Fibroblast of skin of left quadriceps (primary cell): ENCODE measurements around the gene TEKT2.
A peak's percentile ranks its signal among the peaks of the same experiment; 100 is the strongest.

ENCODE experiments used
- DNase-seq, 2 experiments: peaks; one replicate each; pipeline ENCODE4 v3.0.0-alpha.2; 2013; ENCODE audit warnings: low read depth in 2 of 2

Gene TEKT2

DNA sequence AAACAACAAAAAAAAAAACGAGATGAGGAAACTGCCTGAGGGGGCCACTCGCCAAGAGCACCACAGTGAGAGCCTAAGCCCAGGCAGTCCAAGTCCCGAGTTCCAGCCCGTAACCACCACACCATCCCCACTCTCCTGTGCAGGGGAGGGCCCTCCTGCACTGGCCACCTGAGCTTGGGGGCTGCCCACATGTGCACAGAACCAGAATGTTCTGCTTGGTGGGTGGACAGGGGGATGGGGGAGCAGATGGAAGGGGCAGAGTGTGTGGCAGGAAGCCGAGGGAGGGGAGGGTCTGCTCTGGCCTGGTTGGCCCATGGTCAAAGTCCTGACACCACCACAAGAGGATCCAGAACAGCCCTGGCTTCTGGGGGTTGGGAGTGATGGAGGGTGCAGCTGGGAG lies 22.4 kb downstream of the TEKT2 start:
- DNase-seq = no peak

GRCh38 chr1:36107394-36107793 lies 23.5 kb downstream of the TEKT2 start:
- no peak for DNase-seq

DNA sequence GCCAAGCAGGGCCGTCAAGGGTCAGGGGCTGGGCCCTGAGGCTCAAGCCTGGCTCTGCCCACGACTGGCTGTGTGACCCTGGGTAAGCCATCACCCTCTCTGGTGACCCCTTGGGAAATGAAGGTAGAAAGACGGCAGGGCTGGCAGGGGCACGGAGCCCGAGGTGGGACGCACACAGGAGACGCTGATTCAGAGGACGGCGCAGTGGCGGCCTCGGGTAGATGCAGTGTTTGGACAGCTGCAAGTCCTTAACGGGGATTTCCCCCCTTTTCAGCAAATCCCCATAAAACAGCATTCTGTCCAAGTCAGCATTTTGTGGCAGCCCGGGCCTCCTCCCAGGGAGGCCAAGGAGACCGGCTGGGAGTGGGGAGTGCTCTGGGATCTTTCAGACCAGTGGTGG lies 24.4 kb downstream of the TEKT2 start:
- DNase-seq = peak; percentile 42 to 53

DNA sequence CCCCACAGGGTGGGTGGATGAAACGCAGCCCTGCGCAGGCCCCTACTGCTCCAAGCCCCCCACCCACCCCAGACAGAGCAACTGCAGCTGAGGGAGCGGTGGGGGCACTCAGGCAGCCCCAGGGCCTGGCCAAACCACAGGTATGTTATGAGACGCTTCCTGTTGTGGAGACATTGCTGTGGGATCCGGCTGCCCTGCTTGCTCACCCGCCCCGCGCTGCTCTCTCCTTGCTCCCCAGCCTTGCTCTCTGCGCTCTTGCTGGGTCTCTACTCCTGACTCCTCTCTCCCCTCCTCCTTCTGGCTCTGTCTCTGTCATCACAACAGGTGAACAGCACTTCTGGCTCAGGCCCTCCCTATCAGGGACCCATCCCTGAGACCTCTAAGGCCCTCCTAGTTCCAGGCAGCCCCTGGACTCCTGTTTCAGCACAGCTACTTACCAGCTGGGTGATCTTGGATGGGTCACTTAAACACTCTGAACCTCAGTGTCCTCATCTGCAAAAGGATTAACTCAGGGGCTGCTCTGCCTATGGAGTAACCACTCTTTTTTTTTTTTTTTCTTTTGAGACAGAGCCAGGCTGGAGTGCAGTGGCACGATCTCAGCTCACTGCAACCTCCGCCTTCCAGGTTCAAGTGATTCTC lies 25.3 kb downstream of the TEKT2 start:
- DNase-seq = peak; percentile 44 to 59

DNA sequence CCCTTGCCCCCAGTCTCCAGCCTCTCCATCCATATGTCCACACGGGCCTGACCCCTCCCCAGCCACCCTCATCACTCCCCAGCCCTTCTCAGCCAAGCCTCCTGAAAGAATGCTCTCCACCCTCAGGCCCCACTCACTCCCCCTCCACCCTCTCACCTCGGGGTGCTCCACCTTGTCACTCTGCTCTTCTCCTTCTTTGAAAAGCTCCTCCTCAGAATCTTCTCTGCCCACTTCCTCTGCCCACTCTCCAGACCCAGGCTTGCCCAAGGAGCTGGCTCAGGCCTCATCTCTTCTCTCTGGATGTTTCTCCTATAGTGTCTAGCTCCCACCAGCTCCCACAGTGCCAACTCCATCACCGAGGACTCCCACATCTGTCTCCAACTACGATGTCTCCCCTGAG lies 27.3 kb downstream of the TEKT2 start:
- no peak for DNase-seq

- DNase-seq = no peak
Measured at GRCh38 chr1:36112823-36113222, 28.9 kb downstream of the TEKT2 start.

DNA sequence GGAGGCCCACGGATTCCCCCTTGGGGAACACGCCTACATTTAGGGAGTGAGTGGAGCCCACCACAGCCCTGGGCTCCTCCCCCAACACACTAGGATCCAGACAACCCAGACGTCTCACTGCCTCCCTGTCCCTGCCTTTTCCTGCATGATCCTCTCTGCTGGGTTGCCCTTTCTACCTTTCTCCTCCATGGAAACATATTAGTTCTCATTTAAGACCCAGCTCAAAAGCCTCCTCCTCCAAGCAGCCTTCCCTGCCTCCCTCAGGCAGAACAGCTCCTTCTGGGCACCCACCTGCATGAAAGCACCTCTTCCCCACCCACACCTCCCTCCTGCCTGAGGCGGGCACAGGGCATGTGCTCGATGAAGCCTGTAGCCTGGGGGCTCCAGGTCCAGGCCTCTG lies 30.5 kb downstream of the TEKT2 start:
- DNase-seq = no peak

DNA sequence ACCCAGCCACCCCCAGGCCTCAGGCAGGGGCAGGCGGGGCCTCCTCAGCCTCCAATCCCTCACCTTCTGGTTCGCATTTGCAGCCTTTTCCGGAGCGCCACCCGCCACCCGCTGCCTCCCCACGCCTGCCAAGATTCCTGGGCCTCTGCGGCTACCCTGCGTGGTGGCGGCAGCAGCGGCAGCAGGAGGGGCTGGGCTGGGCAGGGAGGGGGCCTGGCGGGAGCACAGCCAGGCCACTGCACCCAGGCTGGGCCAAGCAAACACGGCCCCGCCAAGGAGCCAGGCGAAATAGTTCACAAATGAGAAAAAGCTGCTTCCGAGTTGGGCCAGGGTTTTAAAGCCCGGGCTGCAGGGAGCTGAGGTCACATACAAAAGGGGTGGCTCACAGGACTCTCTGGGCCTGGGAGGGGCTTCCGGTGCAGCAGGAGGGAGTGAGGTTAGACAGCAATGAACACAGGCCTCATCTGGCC lies 31.3 kb downstream of the TEKT2 start:
- DNase-seq = peak; percentile 42 to 51

DNA sequence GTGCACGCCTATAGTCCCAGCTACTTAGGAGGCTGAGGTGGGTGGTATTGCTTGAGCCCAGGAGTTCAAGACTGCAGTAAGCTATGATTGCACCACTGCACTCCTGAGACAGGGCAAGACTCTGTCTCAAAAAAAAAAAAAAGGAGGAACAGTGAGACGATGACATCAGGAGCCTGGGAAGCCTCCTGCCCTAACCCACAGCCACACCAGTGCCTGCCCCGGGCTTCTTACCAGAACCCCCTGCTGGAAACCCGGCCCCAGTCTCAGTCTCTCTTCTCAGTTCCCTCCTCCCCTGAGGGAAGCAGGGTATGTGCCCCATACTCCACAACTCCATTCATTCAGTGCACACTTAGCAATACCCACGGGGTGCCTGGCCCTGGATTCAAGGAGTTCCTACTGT lies 32.0 kb downstream of the TEKT2 start:
- no peak for DNase-seq

DNA sequence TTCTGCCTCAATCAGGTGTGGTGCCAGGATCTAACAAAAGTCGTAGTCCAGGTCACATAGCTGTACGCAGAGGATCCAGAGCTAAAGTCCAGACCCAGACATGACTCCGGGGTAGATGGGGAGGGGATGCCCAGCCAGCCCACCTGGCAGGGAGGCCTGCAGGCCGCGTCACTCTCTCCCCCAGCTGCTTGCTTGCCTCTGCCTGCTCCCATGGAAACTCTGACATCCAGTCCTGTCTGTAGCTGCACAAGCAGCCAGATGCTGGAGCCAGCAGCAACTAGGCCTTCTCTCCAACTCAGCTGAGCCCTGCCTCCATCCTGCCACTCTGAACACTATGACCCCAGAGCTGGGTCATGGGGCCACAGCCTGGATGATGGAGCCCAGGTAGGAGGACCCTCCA lies 33.0 kb downstream of the TEKT2 start:
- no peak for DNase-seq

DNA sequence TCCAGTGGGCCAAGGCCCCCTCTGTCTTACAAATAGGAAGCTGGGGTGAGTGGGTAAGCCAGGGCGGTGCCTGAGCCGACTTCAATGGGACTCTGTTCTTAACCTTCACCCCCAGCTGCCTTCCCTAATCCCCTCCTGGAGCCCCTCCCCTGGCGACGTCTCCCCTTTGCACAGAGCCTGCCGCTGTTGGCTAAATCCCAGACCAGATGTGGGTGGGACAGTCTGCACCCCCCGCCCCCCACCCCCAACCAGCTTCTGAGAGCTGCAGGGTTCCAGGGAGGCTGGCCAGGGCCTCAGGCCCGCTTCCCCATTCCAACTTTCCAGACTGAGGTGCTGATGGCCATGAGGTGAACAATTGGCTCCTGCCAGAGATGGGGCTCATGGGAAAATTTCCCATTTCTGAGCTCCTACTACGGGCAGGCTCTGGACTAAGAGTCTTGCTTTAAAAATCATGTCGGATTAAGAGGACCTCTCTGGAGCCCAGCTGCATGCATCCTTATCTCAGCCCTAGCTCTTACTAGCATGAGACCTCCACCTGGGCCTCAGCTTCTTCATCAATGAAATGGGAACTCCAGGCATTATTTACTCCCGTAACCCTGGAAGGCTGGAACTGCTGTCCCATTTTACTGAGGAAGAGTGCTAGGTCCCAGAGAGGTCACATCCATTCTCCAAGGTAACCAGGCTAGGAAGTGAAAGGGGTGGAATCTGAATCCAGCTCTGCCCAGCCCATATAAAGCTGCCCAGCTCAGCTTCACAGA lies 34.7 kb downstream of the TEKT2 start:
- no peak for DNase-seq

DNA sequence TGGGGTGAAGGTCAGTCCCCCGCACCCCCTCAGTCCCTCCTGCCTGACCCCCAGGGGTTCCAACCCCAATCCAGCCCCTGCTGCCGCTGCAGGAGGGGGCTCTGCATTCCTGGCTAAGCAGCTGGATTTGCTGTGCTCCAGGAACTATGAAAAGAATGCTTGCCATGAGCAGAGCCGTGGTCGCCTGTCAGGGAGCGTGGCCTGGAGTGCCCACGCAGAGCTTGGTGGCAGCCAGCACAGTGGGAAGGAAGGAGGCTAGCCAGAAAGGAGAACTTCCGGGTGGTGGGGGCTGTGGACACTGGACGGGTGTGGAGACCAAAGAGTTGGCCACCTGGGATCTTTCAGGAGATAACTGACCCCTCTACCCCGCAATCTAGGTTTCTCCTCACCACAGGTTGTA lies 35.6 kb downstream of the TEKT2 start:
- no peak for DNase-seq

DNA sequence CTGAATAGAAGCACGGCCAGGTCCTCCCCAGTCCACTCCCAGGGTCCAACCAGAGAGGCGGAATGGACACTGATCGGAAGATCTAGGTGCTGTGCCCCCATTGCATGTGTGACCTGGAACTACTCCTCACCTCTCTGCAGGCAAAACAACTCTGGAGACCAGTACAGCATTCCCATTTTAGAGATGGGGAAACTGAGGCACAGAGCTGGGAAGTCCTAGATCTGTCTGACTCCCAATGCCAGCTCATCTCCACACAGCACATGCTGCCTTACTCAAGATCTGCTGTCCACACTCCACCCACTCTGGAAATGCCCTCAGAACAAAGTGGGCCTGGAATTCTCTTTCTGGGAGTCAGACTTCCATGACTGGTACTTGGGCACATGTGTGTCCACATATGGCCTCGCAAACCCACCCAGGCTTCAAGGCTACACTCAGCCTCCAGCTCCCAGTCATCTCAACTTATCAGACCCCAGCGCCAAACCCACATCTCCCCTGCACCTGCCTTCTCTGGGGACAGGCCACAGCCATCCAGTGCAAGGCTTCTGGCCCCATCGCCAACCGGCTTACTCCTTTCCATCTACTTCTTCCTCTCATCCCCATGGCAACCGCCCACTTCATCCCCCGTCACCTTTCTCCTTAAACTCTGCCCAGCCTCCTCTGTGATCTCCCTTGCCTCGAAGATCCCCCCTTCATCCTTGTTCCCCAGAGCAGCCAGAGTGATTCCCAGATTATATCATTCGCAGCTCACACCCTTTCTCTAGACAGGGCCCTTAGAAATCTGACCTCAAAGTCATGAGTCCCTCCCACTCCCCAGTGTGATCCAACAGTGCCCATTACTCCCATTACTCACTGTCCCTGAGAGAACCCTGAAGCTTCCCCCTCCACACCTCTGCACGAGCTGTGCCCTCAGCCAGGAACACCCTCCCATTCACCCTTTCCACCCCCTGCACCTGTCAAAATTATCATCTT lies 38.5 kb downstream of the TEKT2 start:
- no peak for DNase-seq

- no peak for DNase-seq
Measured at GRCh38 chr1:36123356-36123755, 39.5 kb downstream of the TEKT2 start.

DNA sequence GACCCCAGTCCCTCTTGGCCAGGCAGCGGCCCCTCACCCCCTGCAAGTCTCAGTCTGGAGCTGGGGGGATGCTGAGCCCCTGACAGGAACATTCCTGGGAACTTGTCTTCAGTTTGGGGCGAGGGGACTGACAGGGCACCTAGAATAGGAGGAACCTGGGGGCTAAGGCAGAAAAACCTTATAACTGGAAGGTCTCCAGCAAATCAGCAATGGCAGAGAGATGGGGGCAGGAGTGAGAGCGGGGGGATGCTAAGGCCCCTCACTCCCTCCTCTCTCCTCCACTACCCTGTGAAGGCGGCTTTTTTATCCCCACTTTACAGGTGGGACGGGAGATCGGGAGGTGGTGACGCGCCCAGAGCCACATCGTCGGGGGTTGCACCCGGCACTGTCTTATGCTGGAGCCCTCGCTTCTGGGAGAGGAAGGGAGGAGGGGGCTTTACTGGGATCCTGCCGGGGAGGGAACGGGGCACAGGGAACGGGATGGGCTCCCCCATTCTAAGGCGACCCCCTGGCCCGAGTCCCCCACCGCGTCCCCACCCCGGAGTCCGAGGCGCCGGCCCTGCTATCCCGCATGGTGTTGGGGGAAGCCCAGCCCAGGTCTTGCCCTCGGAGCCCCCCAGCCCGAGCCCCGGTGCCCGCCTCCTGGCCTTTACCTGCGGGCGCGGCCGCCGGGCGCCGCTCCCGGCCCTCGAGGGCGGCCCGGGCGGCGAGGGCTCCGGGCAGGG lies 40.7 kb downstream of the TEKT2 start:
- DNase-seq = no peak

GRCh38 chr1:36125129-36125991 lies 41.5 kb downstream of the TEKT2 start, which contains the start of gene COL8A2:
Gene COL8A2 (minus strand): TSS chr1:36125222. CDS start chr1:36100242, 24,980 bp downstream.
- DNase-seq = no peak

DNA sequence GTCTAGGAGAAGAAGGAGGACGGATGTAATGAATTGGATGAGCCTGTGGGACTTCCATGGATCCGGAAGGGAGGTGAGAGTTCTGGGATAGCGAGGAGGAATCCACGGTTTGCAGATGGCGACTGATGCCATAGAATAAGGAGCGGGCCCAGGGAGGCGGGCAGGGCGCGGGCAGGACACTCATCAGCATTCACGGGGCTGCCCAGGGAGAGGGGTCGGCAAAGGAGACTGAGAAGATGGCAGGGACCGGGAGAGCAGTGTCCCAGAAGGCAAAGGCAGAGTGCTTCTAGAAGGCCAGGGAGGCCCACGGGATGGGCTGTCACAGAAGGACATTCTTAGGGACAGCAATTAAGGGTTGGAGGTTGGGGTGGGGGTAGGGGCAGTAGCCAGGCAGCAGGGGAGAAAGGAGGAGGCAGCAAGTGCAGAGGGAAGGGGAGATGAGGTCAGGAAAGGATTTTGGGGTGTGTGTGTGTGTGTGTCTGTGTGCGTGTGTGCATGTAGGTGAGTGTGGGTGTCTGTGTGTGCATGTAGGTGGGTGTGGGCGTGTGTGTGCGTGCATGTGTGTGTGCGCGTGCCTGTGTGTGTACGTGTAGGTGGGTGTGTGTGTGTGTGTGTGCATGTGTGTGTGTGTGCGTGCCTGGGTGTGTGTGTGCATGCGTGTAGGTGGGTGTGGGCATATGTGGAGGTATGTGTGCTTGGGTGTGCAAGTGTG lies 42.3 kb downstream of the TEKT2 start:
- no peak for DNase-seq

DNA sequence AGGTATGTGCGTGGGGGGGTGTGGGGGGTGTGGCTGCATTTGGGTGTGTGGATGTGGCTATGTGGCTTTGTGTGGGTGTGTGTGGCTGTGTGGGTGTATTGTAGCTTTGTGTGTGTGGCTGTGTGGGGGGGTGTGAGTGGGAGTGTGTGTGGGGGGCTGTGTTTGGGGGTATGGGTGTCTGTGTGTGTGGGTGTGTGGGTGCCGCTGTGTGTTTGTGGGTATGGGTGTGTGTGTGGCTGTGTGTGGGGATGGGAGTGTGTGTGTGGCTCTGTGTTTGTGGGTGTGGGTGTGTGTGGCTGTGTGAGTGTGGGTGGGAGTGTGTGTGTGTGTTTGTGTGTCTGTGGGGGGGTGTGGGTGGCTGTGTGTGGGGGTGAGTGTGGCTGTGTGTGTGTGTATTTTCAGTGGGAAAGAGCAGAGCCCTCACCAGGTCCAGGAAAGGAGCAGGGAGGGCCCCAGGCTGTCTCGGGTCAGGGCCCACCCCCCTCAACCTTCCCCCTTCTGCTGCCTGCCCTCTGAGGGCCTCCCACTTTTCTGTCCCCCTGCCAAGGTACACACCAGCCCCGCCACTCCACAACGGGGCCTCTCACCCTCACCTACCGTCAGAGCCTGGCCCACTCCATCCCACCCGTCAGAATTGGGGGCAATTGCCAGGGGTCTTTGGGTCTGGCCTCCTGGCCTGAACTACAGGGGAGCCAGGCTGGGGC lies 43.1 kb downstream of the TEKT2 start:
- DNase-seq = no peak
